ENCODE results near the gene BTG4. TPM values are rescaled to one million over a fixed set of nuclear protein-coding genes. Genes with fewer than 3 reads are reported as not detected.

Gene BTG4
- total RNA-seq, 1 experiment from 2014 or later, result not detected

- Histone ChIP-seq H3K79me2 (ENCODE audit: insufficient read depth, low read length) (no peaks in the 10 kb centered on the region), H2AFZ (ENCODE audit: low read depth, low read length, poor library complexity, severe bottlenecking) (peak overlapping the region; percentile 23), H3K27ac (ENCODE audit: low read depth, low read length) (no peak overlapping the region), H3K4me2 (ENCODE audit: low read length) (peak overlapping the region; percentile 5; the same call in 1 of the 2 replicates), H4K20me1 (ENCODE audit: insufficient read depth) (no peaks in the 10 kb centered on the region), H3K4me1 (ENCODE audit: control insufficient read depth in 1 of 2, insufficient read depth in 2 of 2, low read length in 2 of 2) (peaks cover 0 to 14% of the 10 kb centered on the region in 2 experiments; a peak in 2 of 4 replicates), H3K9me3 (ENCODE audit: control insufficient read depth in 1 of 2, insufficient read depth in 1 of 2, low read depth in 1 of 2, low read length in 2 of 2) (no peaks in the 10 kb centered on the region), H3K4me3 (replicated peaks in 1 of 2; ENCODE audit: low read depth in 1 of 2, low read length in 2 of 2) (no peak overlapping the region), H3K27me3 (ENCODE audit: insufficient read depth, low read length) (no peaks in the 10 kb centered on the region; the same call in 1 of the 2 replicates), H3K9me2 (ENCODE audit: insufficient read depth) (no peaks in the 10 kb centered on the region), H3K9ac (ENCODE audit: low read length) (no peak overlapping the region), H3K36me3 (ENCODE audit: control insufficient read depth in 1 of 2, insufficient read depth in 2 of 2, low read length in 2 of 2) (no peaks in the 10 kb centered on the region)
- no TSS peak for BruUV-seq (replicated peaks)
- intact Hi-C loops (cut with micrococcal nuclease), result no loop called here
- ChIA-PET POLR2A (no interaction called here), RAD21 (ENCODE audit: low non-redundant PET in 1 of 2, low total read pairs in 2 of 2, uncharacterized antibody in 2 of 2, unreplicated experiment in 2 of 2) (no interaction called here), CTCF (no interaction called here)
- 0 out of 2 replicates have a peak, but pooled peaks have one; percentile 12 for TF ChIP-seq FOSL1 (IDR thresholded peaks at IDR 0.05; ENCODE audit: low read depth)
- no peak for TF ChIP-seq SRF (IDR thresholded peaks at IDR 0.05; ENCODE audit: low read depth)
- DNase-seq (ENCODE audit: low read depth, low spot score) (peak; percentile 3), ATAC-seq (peak; percentile 73)
These were observed 19.6 kb upstream of the BTG4 start for GRCh38 chr11:111531687-111532364.

GRCh38 chr11:111531136-111531535 lies 18.9 kb upstream of the BTG4 start:
- no peak for ATAC-seq
- no peaks in the 10 kb centered on the region for H4K20me1 ChIP-seq (ENCODE audit: insufficient read depth)
- no TSS peak for BruUV-seq (replicated peaks)
- no peak overlapping the region for H3K27ac ChIP-seq (ENCODE audit: low read depth, low read length)
- H3K27me3 ChIP-seq (ENCODE audit: insufficient read depth, low read length), result no peaks in the 10 kb centered on the region; the same call in 1 of the 2 replicates
- H3K4me3 ChIP-seq (replicated peaks in 1 of 2; ENCODE audit: low read depth in 1 of 2, low read length in 2 of 2), result no peak overlapping the region
- no peaks in the 10 kb centered on the region for H3K9me2 ChIP-seq (ENCODE audit: insufficient read depth)
- peaks cover 0 to 20% of the 10 kb centered on the region in 2 experiments; a peak in 2 of 4 replicates for H3K4me1 ChIP-seq (ENCODE audit: control insufficient read depth in 1 of 2, insufficient read depth in 2 of 2, low read length in 2 of 2)
- intact Hi-C loops (cut with micrococcal nuclease), result no loop called here
- H3K79me2 ChIP-seq (ENCODE audit: insufficient read depth, low read length), result no peaks in the 10 kb centered on the region
- CTCF ChIA-PET, result no interaction called here
- RAD21 ChIA-PET (ENCODE audit: low non-redundant PET in 1 of 2, low total read pairs in 2 of 2, uncharacterized antibody in 2 of 2, unreplicated experiment in 2 of 2), result no interaction called here
- H3K9me3 ChIP-seq (ENCODE audit: control insufficient read depth in 1 of 2, insufficient read depth in 1 of 2, low read depth in 1 of 2, low read length in 2 of 2), result no peaks in the 10 kb centered on the region
- DNase-seq (ENCODE audit: low read depth, low spot score), result no peak
- H2AFZ ChIP-seq (ENCODE audit: low read depth, low read length, poor library complexity, severe bottlenecking), result peak overlapping the region; percentile 23
- H3K9ac ChIP-seq (ENCODE audit: low read length), result no peak overlapping the region
- H3K36me3 ChIP-seq (ENCODE audit: control insufficient read depth in 1 of 2, insufficient read depth in 2 of 2, low read length in 2 of 2), result no peaks in the 10 kb centered on the region
- H3K4me2 ChIP-seq (ENCODE audit: low read length), result no peak overlapping the region
- POLR2A ChIA-PET, result no interaction called here
- TF ChIP-seq ATF3 (IDR thresholded peaks at IDR 0.05), result no peak
- TF ChIP-seq ZBTB33 (IDR thresholded peaks at IDR 0.05; ENCODE audit: extremely low read depth, insufficient replicate concordance, low read length), result no peak
- no peak for TF ChIP-seq POLR2AphosphoS5 (IDR thresholded peaks at IDR 0.05; ENCODE audit: low read depth, low read length)
- TF ChIP-seq MAX (IDR thresholded peaks at IDR 0.05), result no peak
- TF ChIP-seq ELF1 (IDR thresholded peaks at IDR 0.05; ENCODE audit: borderline replicate concordance, low read depth), result no peak
- TF ChIP-seq CEBPB (IDR thresholded peaks at IDR 0.05; ENCODE audit: low read depth), result no peak
- TF ChIP-seq EZH2phosphoT487 (IDR thresholded peaks at IDR 0.05; ENCODE audit: borderline replicate concordance), result no peak
- TF ChIP-seq REST (IDR thresholded peaks at IDR 0.05; ENCODE audit: low read depth), result no peak
- TF ChIP-seq RAD21 (IDR thresholded peaks at IDR 0.05; ENCODE audit: low read depth), result no peak
- no peak for TF ChIP-seq ZFX (IDR thresholded peaks at IDR 0.05)
- TF ChIP-seq EZH2 (IDR thresholded peaks at IDR 0.05), result no peak
- TF ChIP-seq TCF7L2 (IDR thresholded peaks at IDR 0.05; ENCODE audit: borderline replicate concordance, extremely low read depth, insufficient read depth, insufficient read length), result no peak
- no peak for TF ChIP-seq FOSL1 (IDR thresholded peaks at IDR 0.05; ENCODE audit: low read depth)

All from HCT116 (cell line).